GM12864 (cell line): ENCODE data around the gene MICALL1.

ENCODE experiments used
- DNase-seq: peaks from one replicate; pipeline ENCODE4 v3.0.0-alpha.2; 2011; ENCODE audit warnings: low read depth
- H3K4me3 ChIP-seq: 2 replicates; pipeline ENCODE4 v1.5.1; 2011; ENCODE audit warnings: mild to moderate bottlenecking, low read depth, low read length, control low read depth
- CTCF ChIP-seq: IDR thresholded peaks from 2 replicates; pipeline ENCODE4 v1.5.1; 2011; ENCODE audit warnings: low read depth, mild to moderate bottlenecking, moderate library complexity, low read length, control low read depth, inconsistent platforms; ENCODE audit errors: missing control alignments

The MICALL1 gene

DNA sequence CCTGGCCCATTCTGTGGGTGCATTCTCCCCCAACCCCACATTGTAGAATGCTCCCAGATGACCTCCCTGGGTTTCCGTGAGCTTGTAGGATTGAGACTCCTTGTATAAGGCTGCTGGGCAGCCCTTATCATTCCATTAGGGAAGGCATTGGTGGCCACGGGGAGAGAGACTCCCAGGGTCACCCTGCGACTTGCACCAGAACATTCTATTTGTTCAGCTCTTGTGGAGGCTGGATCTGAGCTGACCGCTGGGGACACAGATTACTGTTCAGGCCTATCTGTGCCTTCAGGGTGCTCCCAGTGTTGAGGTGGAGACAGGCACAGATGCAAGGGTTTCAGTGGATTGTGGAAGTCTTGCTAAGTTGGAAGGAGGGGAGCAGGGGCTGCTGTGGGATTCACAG is 17.8 kb downstream of the MICALL1 start:
- no peak for TF ChIP-seq CTCF
- no peak for DNase-seq
- H3K4me3 ChIP-seq: no peak overlapping the region

DNA sequence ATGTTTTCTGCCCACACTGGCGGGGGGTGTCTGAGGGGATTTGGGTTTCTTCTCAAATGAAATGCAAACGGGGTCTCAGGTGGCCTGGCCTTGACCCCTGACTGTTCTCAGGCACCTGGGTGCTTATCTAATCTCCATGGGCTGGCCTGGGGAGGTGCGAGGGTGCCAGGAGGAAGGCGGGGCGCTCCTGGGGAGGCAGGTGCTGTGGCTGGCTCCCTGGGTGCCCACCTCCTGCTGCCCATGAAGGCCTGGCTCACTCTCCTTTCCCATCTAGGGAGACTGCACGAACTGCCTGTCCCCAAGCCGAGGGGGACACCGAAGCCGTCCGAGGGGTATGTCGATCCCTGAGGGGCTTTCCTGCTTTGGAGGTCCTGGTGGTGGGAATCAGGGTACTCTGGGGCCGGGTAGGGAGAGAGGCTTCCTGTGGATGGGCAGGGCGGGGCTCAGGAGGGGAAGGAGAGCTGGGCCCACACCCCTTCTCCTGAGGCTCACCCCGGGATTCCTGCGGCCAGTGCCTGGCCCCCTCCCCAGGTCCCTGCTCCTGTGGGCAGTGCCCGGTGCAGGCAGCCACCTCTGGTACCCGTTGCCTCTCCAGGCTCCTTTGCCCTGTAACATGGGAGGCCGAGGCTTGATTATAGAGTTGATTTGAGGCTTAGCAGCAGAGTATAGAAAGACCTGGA is 18.4 kb downstream of the MICALL1 start:
- no peak for TF ChIP-seq CTCF
- no peak for DNase-seq
- H3K4me3 ChIP-seq: no peak overlapping the region

DNA sequence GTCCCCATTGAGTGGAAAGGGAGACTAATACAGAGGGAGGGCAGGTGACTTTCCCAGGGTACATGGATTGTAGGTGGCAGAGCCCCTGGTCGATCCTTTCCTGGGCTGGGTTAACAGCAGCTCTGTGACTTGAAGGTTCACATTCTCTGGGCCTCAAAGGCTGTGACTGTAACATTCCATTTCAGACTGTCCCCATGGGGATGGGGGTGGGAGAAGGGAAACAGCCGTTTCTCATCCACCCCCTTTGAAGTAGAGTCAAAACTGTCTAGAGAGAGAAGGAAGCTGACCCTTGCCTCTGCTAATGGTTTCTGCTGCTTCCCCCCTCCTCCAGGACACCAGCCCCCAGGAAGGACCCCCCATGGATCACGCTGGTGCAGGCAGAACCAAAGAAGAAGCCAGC is 19.2 kb downstream of the MICALL1 start:
- no peak for DNase-seq
- no peak overlapping the region for H3K4me3 ChIP-seq
- no peak for TF ChIP-seq CTCF

GRCh38 chr22:37925767-37926166 is 19.7 kb downstream of the MICALL1 start:
- no peak for TF ChIP-seq CTCF
- H3K4me3 ChIP-seq: no peak overlapping the region
- DNase-seq: no peak

DNA sequence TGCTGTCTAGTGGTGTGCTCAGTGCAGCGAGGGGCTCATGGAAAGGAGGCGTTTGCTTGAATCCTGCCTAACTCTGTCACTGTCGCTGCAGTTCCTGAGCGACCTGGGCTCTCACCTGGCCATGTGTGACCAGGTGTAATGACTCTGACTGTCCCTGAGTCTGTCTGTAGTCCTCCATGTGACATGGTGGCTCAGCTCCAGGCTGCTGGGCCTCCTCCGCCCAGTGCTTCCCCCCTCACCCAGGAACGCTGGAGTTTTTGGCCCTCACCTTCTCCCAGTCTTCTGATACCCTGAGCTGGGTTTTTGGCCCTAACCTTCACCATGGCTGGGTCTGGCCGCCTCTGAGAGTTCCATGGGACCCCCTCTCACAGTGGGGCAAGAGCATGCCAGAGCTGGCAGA is 20.3 kb downstream of the MICALL1 start:
- no peak overlapping the region for H3K4me3 ChIP-seq
- DNase-seq: no peak
- no peak for TF ChIP-seq CTCF

DNA sequence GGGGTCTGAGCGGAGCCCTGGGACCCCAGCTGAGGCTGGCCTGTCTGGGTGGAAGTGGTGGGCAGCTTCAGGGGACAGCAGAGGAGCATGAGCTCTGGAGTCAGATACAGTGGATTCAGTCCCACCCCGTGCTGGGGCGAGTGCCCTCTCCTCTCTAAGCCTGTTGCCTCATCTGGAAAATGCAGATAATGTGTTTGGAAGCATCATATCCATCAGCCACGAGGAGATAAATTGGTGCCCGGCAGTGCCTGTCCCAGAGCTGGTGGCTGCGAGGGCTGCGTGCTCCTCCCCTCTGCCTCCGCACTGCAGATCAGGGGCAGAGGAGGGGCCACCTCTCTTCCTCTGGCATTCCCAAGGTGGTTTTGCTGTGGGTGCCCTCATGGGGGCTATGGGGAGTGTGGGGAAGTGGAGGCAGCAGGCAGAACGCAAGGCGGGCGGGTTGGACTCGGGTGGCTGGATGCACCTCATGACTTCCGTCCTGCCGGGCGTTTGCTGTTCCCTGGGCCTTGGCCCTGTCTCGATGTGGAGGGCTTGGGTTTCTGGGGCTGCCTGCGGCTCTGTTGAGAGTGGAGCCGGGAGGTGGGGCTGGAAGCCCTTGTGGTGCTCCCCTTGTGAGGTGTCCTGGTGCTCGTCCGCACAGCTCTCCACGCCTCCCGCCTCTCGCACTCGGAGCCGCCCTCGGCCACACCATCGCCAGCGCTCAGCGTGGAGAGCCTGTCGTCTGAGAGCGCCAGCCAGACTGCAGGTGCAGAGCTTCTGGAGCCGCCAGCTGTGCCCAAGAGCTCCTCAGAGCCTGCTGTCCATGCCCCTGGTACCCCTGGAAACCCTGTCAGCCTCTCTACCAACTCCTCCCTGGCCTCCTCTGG is 20.9 kb downstream of the MICALL1 start:
- TF ChIP-seq CTCF: no peak
- DNase-seq: no peak
- no peak overlapping the region for H3K4me3 ChIP-seq

DNA sequence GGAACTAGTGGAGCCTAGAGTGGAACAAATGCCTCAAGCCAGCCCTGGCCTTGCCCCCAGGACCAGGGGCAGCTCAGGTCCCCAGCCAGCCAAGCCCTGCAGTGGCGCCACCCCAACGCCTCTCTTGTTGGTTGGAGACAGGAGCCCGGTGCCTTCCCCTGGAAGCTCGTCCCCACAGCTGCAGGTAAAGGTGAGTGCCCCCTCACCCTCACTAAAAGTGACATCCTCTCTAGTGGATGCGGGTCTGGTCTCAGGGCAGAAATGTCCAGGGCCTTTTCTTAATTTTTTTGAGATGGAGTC is 21.5 kb downstream of the MICALL1 start:
- TF ChIP-seq CTCF: no peak
- H3K4me3 ChIP-seq: no peak overlapping the region
- no peak for DNase-seq
